PC-9 (cell line): ENCODE data around the gene CLDN5. TPM values are rescaled to one million over a fixed set of nuclear protein-coding genes. Genes with fewer than 3 reads are reported as not detected.

Experiments
- BruUV-seq: library from RNA; stranded (reverse); fragments of 400-500 nt; replicated peaks from 2 replicates; lab custom pipeline; 2021; lab: Mats Ljungman, UMichigan
- CTCF ChIA-PET: fragments of 300-600 bp; sonication (Branson Sonifier 250); formaldehyde crosslinking; loops from one replicate; lab custom pipeline; 2022; ENCODE audit warnings: antibody characterized with exemption; lab: Charles Lee
- POLR2A ChIA-PET: fragments of 300-600 bp; sonication (Branson Sonifier 250); formaldehyde crosslinking; loops from one replicate; lab custom pipeline; 2022; ENCODE audit warnings: antibody characterized with exemption; ENCODE audit not compliant: unreplicated experiment; lab: Charles Lee
- DNase-seq, 2 experiments: peaks; one replicate each; pipeline versions ENCODE4 v3.0.0 to v3.0.0-alpha.2; 2015 to 2022; ENCODE audit warnings: mixed read lengths in 1 of 2
- H2AFZ ChIP-seq: fragments of 200-600 bp; sonication (generic); 2 replicates; pipeline ENCODE4 v1.8.1; 2017; ENCODE audit warnings: antibody characterized with exemption
- H3F3A ChIP-seq: fragments of 200-600 bp; sonication (generic); 2 replicates; pipeline ENCODE4 v1.8.1; 2017; ENCODE audit warnings: antibody characterized with exemption, mild to moderate bottlenecking, low read depth; ENCODE audit not compliant: insufficient read depth
- H3K27ac ChIP-seq: fragments of 200-600 bp; sonication (generic); 2 replicates; pipeline ENCODE4 v1.6.1; 2016; ENCODE audit warnings: mixed run types
- H3K27me3 ChIP-seq: fragments of 200-600 bp; sonication (generic); 2 replicates; pipeline ENCODE4 v1.6.1; 2016; ENCODE audit warnings: low read depth, mixed run types; ENCODE audit not compliant: insufficient read depth
- H3K36me3 ChIP-seq: fragments of 200-600 bp; sonication (generic); 2 replicates; pipeline ENCODE4 v1.6.1; 2016; ENCODE audit warnings: low read depth, mixed run types
- H3K4me1 ChIP-seq: fragments of 200-600 bp; sonication (generic); replicated peaks from 2 replicates; pipeline ENCODE4 v1.6.1; 2016; ENCODE audit warnings: mixed run types; ENCODE audit not compliant: insufficient read depth
- H3K4me2 ChIP-seq: fragments of 200-600 bp; sonication (generic); 2 replicates; pipeline ENCODE4 v1.6.1; 2017; ENCODE audit warnings: mixed run types
- H3K4me3 ChIP-seq: fragments of 200-600 bp; sonication (generic); 2 replicates; pipeline ENCODE4 v1.6.1; 2016; ENCODE audit warnings: mixed run types
- H3K79me2 ChIP-seq: fragments of 200-600 bp; sonication (generic); 2 replicates; pipeline ENCODE4 v1.6.1; 2017; ENCODE audit warnings: low read depth, mixed run types
- H3K9me2 ChIP-seq: fragments of 200-600 bp; sonication (generic); 2 replicates; pipeline ENCODE4 v1.8.1; 2017; ENCODE audit warnings: mild to moderate bottlenecking; ENCODE audit not compliant: insufficient read depth
- H3K9me3 ChIP-seq: fragments of 200-600 bp; sonication (generic); 2 replicates; pipeline ENCODE4 v1.8.1; 2016; ENCODE audit warnings: low read depth; ENCODE audit not compliant: insufficient read depth
- H4K20me1 ChIP-seq: fragments of 200-600 bp; sonication (generic); 2 replicates; pipeline ENCODE4 v1.8.1; 2017; ENCODE audit not compliant: insufficient read depth
- CTCF ChIP-seq: fragments of 200-600 bp; sonication (generic); conservative IDR thresholded peaks from 2 replicates; pipeline ENCODE4 v1.6.1; 2017; ENCODE audit warnings: mixed run types, antibody characterized with exemption, mild to moderate bottlenecking, moderate library complexity
- EZH2 ChIP-seq: fragments of 200-600 bp; sonication (generic); IDR thresholded peaks from 2 replicates; pipeline ENCODE4 v1.8.0; 2017; ENCODE audit warnings: antibody characterized with exemption, low read depth
- intact Hi-C: fragments of 100-400 bp; cut with micrococcal nuclease; formaldehyde crosslinking; loops from one replicate; pipeline ENCODE4 v1.10.0; 2022; ENCODE audit not compliant: unreplicated experiment
- total RNA-seq: library from RNA; stranded (reverse); gene quantifications from 2 replicates; pipeline ENCODE4 v1.2.3, GENCODE V29; 2021

Gene CLDN5
- total RNA-seq, 1 experiment from 2014 or later = not detected

GRCh38 chr22:19543970-19544708 is 19.9 kb upstream of the CLDN5 start:
- no peak overlapping the region for H2AFZ ChIP-seq
- DNase-seq = no peak
- no peaks in the 10 kb centered on the region for H3K27me3 ChIP-seq
- H3K36me3 ChIP-seq = no peaks in the 10 kb centered on the region
- H3K9me2 ChIP-seq = no peaks in the 10 kb centered on the region
- H3K27ac ChIP-seq = no peak overlapping the region
- POLR2A ChIA-PET = no interaction called here
- no TSS peak for BruUV-seq
- H3K4me3 ChIP-seq = no peak overlapping the region
- H3K9me3 ChIP-seq = no peaks in the 10 kb centered on the region
- no peaks in the 10 kb centered on the region for H3K79me2 ChIP-seq
- no peaks in the 10 kb centered on the region for H3F3A ChIP-seq
- H3K4me2 ChIP-seq = no peak overlapping the region
- CTCF ChIA-PET = no interaction called here
- TF ChIP-seq EZH2 = no peak
- TF ChIP-seq CTCF = no peak
- H3K4me1 ChIP-seq = no peaks in the 10 kb centered on the region
- intact Hi-C loops = no loop called here
- H4K20me1 ChIP-seq = no peaks in the 10 kb centered on the region

- Histone ChIP-seq H2AFZ (no peak overlapping the region), H3F3A (no peaks in the 10 kb centered on the region), H3K4me2 (no peak overlapping the region), H3K36me3 (no peaks in the 10 kb centered on the region), H3K27ac (no peak overlapping the region), H3K27me3 (no peaks in the 10 kb centered on the region), H3K79me2 (no peaks in the 10 kb centered on the region), H3K9me3 (no peaks in the 10 kb centered on the region), H3K4me1 (no peaks in the 10 kb centered on the region), H3K9me2 (no peaks in the 10 kb centered on the region), H4K20me1 (no peaks in the 10 kb centered on the region), H3K4me3 (no peak overlapping the region)
- DNase-seq = no peak
- ChIA-PET CTCF (no interaction called here), POLR2A (no interaction called here)
- intact Hi-C loops = no loop called here
- BruUV-seq = no TSS peak
- TF ChIP-seq EZH2 (no peak), CTCF (no peak)
Measured at GRCh38 chr22:19540394-19540793, 16.2 kb upstream of the CLDN5 start.

GRCh38 chr22:19537941-19538488 is 13.8 kb upstream of the CLDN5 start:
- no peak for DNase-seq
- ChIA-PET CTCF (no interaction called here), POLR2A (interaction anchor here (0.7 kb wide), 1 partner anchor 40 kb away, joined by 3 read pairs; no protein-coding TSS in a partner anchor)
- no TSS peak for BruUV-seq
- Histone ChIP-seq H3K4me3 (no peak overlapping the region), H3K27ac (no peak overlapping the region), H2AFZ (no peak overlapping the region), H3K9me3 (no peaks in the 10 kb centered on the region), H3K9me2 (no peaks in the 10 kb centered on the region), H3K4me1 (no peaks in the 10 kb centered on the region), H3K79me2 (no peaks in the 10 kb centered on the region), H3F3A (no peaks in the 10 kb centered on the region), H3K36me3 (no peaks in the 10 kb centered on the region), H3K4me2 (no peak overlapping the region), H4K20me1 (no peaks in the 10 kb centered on the region), H3K27me3 (no peaks in the 10 kb centered on the region)
- TF ChIP-seq EZH2 (no peak), CTCF (no peak)
- intact Hi-C loops = no loop called here
